Neural cell (in vitro differentiated cells): ENCODE results near the gene RALGDS. TPM values are rescaled to one million over a fixed set of nuclear protein-coding genes. Genes with fewer than 3 reads are reported as not detected.
"Not testable (repeated sequence)": the region's sequence is repeated elsewhere in the genome, so short reads cannot be mapped to it uniquely, and the experiment has no call there.

Experiments used
- H2AFZ ChIP-seq: fragments of 200-600, 300-800 bp; sonication (generic), shearing (Covaris generic); 2 replicates; pipeline ENCODE4 v1.6.0; 2014; ENCODE audit warnings: low read depth, mild to moderate bottlenecking, antibody characterized with exemption, low read length, moderate library complexity
- H3F3A ChIP-seq: fragments of 200-600 bp; shearing (Covaris generic); 2 replicates; pipeline ENCODE4 v1.6.1; 2016; ENCODE audit warnings: mild to moderate bottlenecking, moderate library complexity, mixed read lengths, antibody characterized with exemption, low read length; ENCODE audit not compliant: insufficient read depth, poor library complexity, severe bottlenecking
- H3K27ac ChIP-seq: fragments of 200-600, 300-800 bp; sonication (generic), shearing (Covaris generic); 2 replicates; pipeline ENCODE4 v1.5.1; 2014; ENCODE audit warnings: mild to moderate bottlenecking, low read length, moderate library complexity
- H3K27me3 ChIP-seq: fragments of 300-800, 200-600 bp; sonication (generic), shearing (Covaris generic); 2 replicates; pipeline ENCODE4 v1.6.0; 2014; ENCODE audit warnings: mild to moderate bottlenecking, low read depth, low read length, moderate library complexity; ENCODE audit not compliant: insufficient read depth
- H3K36me3 ChIP-seq: fragments of 300-800, 200-600 bp; sonication (generic), shearing (Covaris generic); 2 replicates; pipeline ENCODE4 v1.5.1; 2014; ENCODE audit warnings: mild to moderate bottlenecking, antibody characterized with exemption, low read length, moderate library complexity; ENCODE audit not compliant: insufficient read depth
- H3K4me2 ChIP-seq: fragments of 300-800, 200-600 bp; sonication (generic), shearing (Covaris generic); 2 replicates; pipeline ENCODE4 v1.6.0; 2014; ENCODE audit warnings: mild to moderate bottlenecking, low read length
- H3K4me3 ChIP-seq: fragments of 300-800, 200-600 bp; sonication (generic), shearing (Covaris generic); 2 replicates; pipeline ENCODE4 v1.5.1; 2014; ENCODE audit warnings: mild to moderate bottlenecking, low read length, moderate library complexity
- H3K79me2 ChIP-seq: fragments of 200-600 bp; shearing (Covaris generic); replicated peaks from 2 replicates; pipeline ENCODE4 v1.6.0; 2014; ENCODE audit warnings: mild to moderate bottlenecking, low read length, moderate library complexity; ENCODE audit not compliant: insufficient read depth
- H3K9ac ChIP-seq: fragments of 300-800, 200-600 bp; sonication (generic), shearing (Covaris generic); 2 replicates; pipeline ENCODE4 v1.6.1; 2016; ENCODE audit warnings: mild to moderate bottlenecking, low read length, mixed read lengths
- H3K9me2 ChIP-seq: fragments of 200-600 bp; shearing (Covaris generic); 2 replicates; pipeline ENCODE4 v1.6.1; 2016; ENCODE audit warnings: mild to moderate bottlenecking, low read length, mixed read lengths; ENCODE audit not compliant: insufficient read depth
- H3K9me3 ChIP-seq: fragments of 200-600, 300-800 bp; sonication (generic), shearing (Covaris generic); 2 replicates; pipeline ENCODE4 v1.6.1; 2016; ENCODE audit warnings: mild to moderate bottlenecking, mixed run types, low read length, moderate library complexity, mixed read lengths
- H4K20me1 ChIP-seq: fragments of 200-600 bp; shearing (Covaris generic); 2 replicates; pipeline ENCODE4 v1.6.1; 2016; ENCODE audit warnings: mild to moderate bottlenecking, mixed run types; ENCODE audit not compliant: insufficient read depth
- CTCF ChIP-seq: fragments of 450-650 bp; IDR thresholded peaks from 2 replicates; pipeline ENCODE4 v1.5.1; 2014; ENCODE audit warnings: antibody characterized with exemption, mild to moderate bottlenecking, moderate library complexity; ENCODE audit not compliant: poor library complexity, severe bottlenecking
- EP300 ChIP-seq: fragments of 450-650 bp; conservative IDR thresholded peaks from 2 replicates; pipeline ENCODE4 v1.6.1; 2014; ENCODE audit warnings: antibody characterized with exemption, mild to moderate bottlenecking, moderate library complexity; ENCODE audit not compliant: poor library complexity, severe bottlenecking
- EZH2 ChIP-seq: fragments of 200-600, 300-800 bp; shearing (Covaris generic), sonication (generic); IDR thresholded peaks from 2 replicates; pipeline ENCODE4 v1.6.1; 2014; ENCODE audit warnings: antibody characterized with exemption, low read length, borderline replicate concordance, mild to moderate bottlenecking; ENCODE audit not compliant: insufficient read depth, poor library complexity, severe bottlenecking
- MXI1 ChIP-seq: fragments of 450-650 bp; conservative IDR thresholded peaks from 2 replicates; pipeline ENCODE4 v1.6.1; 2014; ENCODE audit warnings: antibody characterized with exemption, mild to moderate bottlenecking; ENCODE audit not compliant: poor library complexity, severe bottlenecking
- POLR2AphosphoS5 ChIP-seq: IDR thresholded peaks from 2 replicates; pipeline ENCODE4 v1.6.1; 2012
- RAD21 ChIP-seq: fragments of 450-650 bp; conservative IDR thresholded peaks from 2 replicates; pipeline ENCODE4 v1.6.1; 2014; ENCODE audit warnings: antibody characterized with exemption, mild to moderate bottlenecking, moderate library complexity
- SMC3 ChIP-seq: fragments of 450-650 bp; conservative IDR thresholded peaks from 2 replicates; pipeline ENCODE4 v1.6.1; 2014; ENCODE audit warnings: antibody characterized with exemption, mild to moderate bottlenecking, moderate library complexity; ENCODE audit not compliant: poor library complexity
- TAF1 ChIP-seq: IDR thresholded peaks from 2 replicates; pipeline ENCODE4 v1.6.1; 2012; ENCODE audit warnings: low read depth
- polyA plus RNA-seq: library from polyadenylated mRNA; depleted of rRNA; stranded (reverse); fragments of >200 nt; gene quantifications from 2 replicates; pipeline ENCODE4 v1.2.3, GENCODE V29; 2014
- TF ChIP-seq, protein P1 (sequence below): IDR thresholded peaks from 2 replicates; pipeline ENCODE4 v1.6.1; 2012; ENCODE audit warnings: borderline replicate concordance

The RALGDS gene
- polyA plus RNA-seq, 1 donor from 2014 or later, result 174 TPM

DNA sequence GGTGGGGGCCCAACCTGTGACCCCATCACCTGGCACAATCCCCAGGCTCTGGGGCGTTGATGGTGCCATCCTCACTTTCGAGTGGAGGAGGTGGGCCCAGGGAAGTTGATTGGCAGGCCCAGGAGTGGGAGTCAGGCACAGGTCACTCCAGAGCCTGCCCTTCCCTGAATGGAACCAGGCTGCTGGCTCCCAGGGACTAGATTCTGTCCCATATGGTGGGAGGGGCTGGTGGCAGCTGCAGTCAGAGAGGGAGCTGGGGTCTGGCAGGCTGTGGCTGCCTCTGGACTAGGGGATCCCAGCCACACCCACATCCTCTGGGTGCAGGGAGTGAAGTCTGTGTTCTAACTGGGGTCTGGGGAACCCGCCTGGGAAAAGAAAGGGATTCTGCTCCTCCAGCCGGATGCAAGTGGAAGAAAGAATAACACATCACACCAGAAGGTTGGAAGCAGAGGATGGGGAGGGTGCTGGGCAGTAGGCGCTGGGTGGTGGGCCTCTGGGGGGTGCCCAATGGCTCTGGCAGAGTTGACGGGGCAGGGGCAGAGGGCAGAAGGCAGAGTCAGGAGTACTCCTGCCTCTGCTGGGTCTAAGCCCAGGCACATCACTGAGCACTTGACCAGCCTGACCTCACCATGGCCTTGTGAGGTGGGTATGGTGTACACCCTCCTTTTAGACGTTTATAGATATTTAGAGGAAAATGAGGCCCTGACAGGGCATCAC lies 33.5 kb downstream of the RALGDS start:
- H3K36me3 ChIP-seq, result no peaks in the 10 kb centered on the region
- H3K4me3 ChIP-seq, result no peak overlapping the region
- no peak overlapping the region for H3K9ac ChIP-seq
- H4K20me1 ChIP-seq, result no peaks in the 10 kb centered on the region
- H3F3A ChIP-seq, result no peaks in the 10 kb centered on the region
- H3K79me2 ChIP-seq, result no peaks in the 10 kb centered on the region
- no peak overlapping the region for H2AFZ ChIP-seq
- TF ChIP-seq CTCF, result no peak
- TF ChIP-seq SMC3, result no peak
- no peak for TF ChIP-seq MXI1
- no peak for TF ChIP-seq TAF1
- no peak for TF ChIP-seq EP300
- TF ChIP-seq EZH2, result no peak
- TF ChIP-seq, protein P1, sequence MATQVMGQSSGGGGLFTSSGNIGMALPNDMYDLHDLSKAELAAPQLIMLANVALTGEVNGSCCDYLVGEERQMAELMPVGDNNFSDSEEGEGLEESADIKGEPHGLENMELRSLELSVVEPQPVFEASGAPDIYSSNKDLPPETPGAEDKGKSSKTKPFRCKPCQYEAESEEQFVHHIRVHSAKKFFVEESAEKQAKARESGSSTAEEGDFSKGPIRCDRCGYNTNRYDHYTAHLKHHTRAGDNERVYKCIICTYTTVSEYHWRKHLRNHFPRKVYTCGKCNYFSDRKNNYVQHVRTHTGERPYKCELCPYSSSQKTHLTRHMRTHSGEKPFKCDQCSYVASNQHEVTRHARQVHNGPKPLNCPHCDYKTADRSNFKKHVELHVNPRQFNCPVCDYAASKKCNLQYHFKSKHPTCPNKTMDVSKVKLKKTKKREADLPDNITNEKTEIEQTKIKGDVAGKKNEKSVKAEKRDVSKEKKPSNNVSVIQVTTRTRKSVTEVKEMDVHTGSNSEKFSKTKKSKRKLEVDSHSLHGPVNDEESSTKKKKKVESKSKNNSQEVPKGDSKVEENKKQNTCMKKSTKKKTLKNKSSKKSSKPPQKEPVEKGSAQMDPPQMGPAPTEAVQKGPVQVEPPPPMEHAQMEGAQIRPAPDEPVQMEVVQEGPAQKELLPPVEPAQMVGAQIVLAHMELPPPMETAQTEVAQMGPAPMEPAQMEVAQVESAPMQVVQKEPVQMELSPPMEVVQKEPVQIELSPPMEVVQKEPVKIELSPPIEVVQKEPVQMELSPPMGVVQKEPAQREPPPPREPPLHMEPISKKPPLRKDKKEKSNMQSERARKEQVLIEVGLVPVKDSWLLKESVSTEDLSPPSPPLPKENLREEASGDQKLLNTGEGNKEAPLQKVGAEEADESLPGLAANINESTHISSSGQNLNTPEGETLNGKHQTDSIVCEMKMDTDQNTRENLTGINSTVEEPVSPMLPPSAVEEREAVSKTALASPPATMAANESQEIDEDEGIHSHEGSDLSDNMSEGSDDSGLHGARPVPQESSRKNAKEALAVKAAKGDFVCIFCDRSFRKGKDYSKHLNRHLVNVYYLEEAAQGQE, result no peak
- TF ChIP-seq RAD21, result no peak
- TF ChIP-seq POLR2AphosphoS5, result no peak
- no peaks in the 10 kb centered on the region for H3K27me3 ChIP-seq
- no peaks in the 10 kb centered on the region for H3K9me2 ChIP-seq
- H3K9me3 ChIP-seq, result no peaks in the 10 kb centered on the region
- no peak overlapping the region for H3K4me2 ChIP-seq
- no peak overlapping the region for H3K27ac ChIP-seq

- no peaks in the 10 kb centered on the region for H3F3A ChIP-seq
- no peak overlapping the region for H3K9ac ChIP-seq
- no peak overlapping the region for H3K27ac ChIP-seq
- H3K4me2 ChIP-seq, result no peak overlapping the region
- H3K27me3 ChIP-seq, result no peaks in the 10 kb centered on the region
- no peaks in the 10 kb centered on the region for H4K20me1 ChIP-seq
- H3K9me2 ChIP-seq, result no peaks in the 10 kb centered on the region
- H3K4me3 ChIP-seq, result no peak overlapping the region
- no peak overlapping the region for H2AFZ ChIP-seq
- H3K9me3 ChIP-seq, result no peaks in the 10 kb centered on the region
- no peaks in the 10 kb centered on the region for H3K79me2 ChIP-seq
- no peaks in the 10 kb centered on the region for H3K36me3 ChIP-seq
- TF ChIP-seq CTCF (no peak), TAF1 (no peak), POLR2AphosphoS5 (no peak), EZH2 (no peak), EP300 (no peak), MXI1 (no peak)
Measured at GRCh38 chr9:133086894-133087293, 34.1 kb downstream of the RALGDS start.

- not testable (repeated sequence) for H3K4me2 ChIP-seq, H2AFZ ChIP-seq, H3K9me3 ChIP-seq, H3K27ac ChIP-seq, H3F3A ChIP-seq, H3K27me3 ChIP-seq, H3K9me2 ChIP-seq, H3K79me2 ChIP-seq, H4K20me1 ChIP-seq, H3K36me3 ChIP-seq, H3K9ac ChIP-seq, H3K4me3 ChIP-seq
Measured at GRCh38 chr9:133086212-133086860, 34.7 kb downstream of the RALGDS start.

GRCh38 chr9:133083688-133084087 lies 37.4 kb downstream of the RALGDS start:
- not testable (repeated sequence) for H3K4me3 ChIP-seq, H3K9me2 ChIP-seq, H3K9me3 ChIP-seq, H2AFZ ChIP-seq, H3K27ac ChIP-seq, H3K4me2 ChIP-seq, H3K36me3 ChIP-seq, H3K79me2 ChIP-seq, H3F3A ChIP-seq, H3K27me3 ChIP-seq, H4K20me1 ChIP-seq, H3K9ac ChIP-seq
